HL-60/S4 treated with retinoic acid at 250 ng/mL for 4 days and 3 days (cell line): ENCODE measurements around the gene CFAP157.

Experiments
- in situ Hi-C: fragments of 300-500 bp; cut with MboI; formaldehyde crosslinking; loops from 2 replicates; pipeline ENCODE4 v1.7.0; 2022; ENCODE audit warnings: low sequenced_read_pairs

Gene CFAP157

DNA sequence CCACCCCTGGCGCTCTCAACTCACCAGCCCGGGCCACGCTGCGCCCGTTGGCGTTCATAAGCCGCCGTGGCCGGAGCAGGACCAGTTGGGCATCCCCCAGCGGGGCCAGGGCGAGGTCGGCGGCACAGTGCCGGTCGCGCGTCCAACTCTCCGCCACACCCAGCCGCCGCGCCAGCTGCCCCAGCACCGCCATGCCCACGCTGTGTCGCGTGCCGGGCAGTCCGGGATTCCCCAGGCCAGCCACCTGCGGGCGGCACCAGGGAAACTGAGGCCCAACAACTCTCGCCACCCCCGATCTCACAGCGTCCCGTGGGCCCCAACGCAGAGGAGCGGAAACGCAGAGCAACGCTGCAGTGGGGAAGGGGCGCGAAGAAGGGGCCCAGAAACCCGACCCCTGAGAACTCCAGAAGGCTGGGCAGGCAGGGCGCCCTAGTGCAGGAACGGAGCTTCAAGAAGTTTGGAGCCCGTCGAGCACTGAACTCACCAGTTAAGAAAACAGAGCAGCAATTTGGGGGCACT is 8.2 kb downstream of the CFAP157 start:
- in situ Hi-C loops = no loop called here

DNA sequence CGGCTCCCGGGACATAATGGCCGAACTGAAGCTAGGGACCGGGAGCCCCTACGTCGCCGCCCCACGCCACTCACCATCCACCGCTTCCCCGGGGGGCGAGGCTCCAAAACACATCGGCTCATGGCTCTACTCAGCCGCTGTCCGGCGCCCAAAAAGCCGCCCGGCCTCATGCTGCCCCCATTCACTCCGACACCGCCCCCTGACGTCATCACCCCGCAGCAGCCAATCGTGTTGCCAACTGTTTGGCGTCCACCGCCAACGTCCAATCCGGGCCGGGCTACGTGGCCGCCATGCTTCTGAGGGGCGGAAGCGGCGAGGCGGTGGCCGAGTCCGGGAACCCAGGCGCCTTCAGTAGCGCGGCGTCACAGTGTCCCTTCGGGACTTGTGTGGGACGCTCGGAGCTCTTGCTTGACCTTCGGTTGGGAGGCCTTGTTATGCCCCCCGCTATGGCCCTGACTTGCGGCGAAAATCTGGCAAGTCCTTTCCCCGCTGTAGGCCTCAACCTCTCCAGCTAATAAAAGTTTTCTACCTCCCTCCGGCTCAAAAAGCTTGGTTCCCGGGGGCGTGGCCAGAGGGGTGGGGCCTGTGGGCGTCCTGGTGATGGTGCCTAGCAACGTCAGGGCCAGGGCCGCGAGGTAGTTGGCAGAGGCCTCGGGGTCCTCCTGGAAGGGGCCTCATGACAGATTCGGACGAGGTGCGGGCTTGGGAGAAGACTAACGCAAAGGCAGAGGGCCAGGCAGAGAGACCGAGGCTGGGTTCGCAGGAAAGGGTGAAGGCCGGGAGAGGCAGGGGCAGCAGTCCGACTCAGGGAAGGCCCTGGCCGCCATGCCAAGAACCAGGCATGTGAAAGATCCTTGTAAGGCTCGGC is 8.9 kb downstream of the CFAP157 start, which contains the start of the genes PTRH1 and TTC16:
Gene PTRH1, minus strand, starts transcription at position 194 of the 868 bp plus-strand sequence. Its CDS starts 24 bp downstream, at position 170.
Gene TTC16, plus strand, starts transcription at position 610 of the 868 bp plus-strand sequence. Its CDS starts 67 bp downstream, at position 677.
- in situ Hi-C loops = no loop called here

DNA sequence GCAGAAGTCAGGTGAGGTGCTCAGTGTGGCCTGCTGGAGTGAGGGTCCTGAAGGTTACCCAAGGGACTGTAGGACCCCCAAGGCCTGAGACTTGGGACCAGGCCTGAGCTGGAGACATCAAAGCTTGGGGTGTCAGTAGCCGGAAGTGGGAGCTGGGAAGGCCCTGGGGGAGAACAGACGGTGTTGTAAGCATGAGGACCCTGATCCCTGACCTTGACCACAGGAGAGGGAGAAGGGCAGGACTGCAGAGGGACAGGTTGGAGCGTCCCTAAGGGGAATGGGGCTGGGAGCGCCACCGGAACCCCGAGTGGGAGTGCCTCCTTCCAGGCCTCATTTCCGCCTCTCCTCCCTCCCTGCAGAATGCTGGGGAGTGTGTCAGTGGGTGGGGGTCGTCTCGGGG is 9.6 kb downstream of the CFAP157 start:
- in situ Hi-C loops = no loop called here

DNA sequence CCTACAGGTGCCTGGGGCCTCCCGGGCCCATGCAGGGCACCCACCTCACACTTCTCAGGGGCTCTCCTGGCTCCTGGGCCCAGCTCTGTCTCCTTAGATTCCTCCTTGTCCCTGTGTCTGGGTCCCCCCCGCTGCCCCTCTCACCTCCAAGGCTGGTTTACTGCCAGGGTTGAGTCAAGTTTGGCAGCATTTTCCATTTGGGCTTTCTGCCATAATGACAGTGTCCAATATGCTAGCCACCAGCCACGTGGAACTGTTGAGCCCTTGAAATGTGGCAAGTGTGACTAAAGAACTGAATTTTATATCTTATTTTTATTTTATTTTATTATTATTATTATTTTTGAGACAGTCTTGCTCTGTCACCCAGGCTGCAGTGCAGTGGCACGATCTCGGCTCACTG is 11.0 kb downstream of the CFAP157 start:
- in situ Hi-C loops = no loop called here

DNA sequence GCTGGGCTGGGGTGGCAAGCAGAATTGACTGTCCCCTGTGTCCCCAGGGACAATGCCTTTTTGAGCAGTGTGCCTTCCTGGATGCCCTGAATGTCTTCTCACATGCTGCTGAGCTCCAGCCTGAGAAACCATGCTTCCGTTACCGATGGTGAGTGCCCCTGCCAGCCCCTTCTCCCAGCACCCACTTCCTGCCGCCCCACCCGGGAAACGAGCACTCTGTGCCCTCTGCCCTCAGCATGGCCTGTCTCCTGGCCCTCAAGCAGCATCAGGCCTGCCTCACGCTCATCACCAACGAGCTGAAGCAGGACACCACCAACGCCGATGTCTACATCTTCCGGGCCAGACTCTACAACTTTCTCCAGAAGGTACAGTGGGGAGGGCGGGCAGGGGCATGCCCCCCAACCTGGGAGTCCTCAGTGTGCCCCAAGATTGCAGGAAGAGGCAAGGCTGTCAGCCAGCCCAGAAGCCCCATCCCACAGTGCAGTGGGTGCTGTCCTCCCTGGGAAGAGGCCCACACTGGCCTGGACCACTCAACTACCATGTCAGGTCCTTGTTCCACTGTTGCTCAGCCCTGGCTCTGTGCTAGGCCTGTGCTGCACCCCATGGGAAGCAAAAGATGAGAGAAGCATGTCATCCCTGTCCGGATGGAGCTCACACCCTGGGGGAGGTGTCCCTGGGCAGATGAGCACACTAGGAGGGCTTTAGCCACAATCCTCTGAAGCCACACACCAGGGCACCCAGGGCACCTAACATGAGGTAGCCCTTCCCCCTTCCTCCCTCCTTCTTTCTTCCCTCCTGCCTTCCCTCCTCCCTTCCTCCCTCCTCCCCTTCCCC is 13.5 kb downstream of the CFAP157 start:
- in situ Hi-C loops = no loop called here

DNA sequence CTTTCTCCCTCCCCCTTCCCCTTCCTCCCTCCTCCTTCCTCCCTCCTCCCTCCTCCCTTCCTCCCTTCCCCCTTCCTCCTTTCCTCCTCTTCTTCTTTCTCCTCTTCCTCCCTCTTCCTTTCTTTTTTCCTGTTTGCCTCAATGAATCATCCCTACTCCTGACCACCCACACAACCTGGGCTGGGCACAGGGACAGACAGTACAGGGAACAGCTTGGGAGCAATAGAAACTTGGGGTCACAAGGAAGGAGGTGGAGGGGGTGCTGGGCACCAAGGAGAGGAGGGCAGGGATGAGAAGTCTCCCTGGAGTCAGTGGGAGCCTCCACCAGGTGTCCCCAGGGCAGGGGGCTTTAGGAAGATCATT is 14.1 kb downstream of the CFAP157 start:
- in situ Hi-C loops = no loop called here

DNA sequence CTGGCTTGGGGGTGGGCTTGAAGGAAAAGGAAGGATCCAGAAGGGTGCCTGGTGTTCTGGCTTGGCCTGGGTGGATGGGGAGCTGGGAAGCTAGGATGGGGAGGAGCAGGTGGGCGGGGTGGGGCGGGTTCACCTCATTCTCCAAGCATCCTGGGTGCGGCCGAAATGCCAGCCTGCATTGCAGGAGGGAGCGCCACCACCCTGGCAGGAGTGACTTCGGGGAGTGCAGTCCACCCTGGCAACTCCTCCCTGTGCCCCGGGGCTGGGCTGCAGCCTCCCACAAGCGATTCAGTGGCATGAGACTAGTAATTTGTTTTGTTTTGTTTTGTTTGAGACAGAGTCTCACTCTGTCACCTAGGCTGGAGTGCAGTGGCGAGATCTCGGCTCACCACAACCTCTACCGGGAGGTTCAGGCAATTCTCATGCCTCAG is 14.6 kb downstream of the CFAP157 start:
- in situ Hi-C loops = no loop called here

DNA sequence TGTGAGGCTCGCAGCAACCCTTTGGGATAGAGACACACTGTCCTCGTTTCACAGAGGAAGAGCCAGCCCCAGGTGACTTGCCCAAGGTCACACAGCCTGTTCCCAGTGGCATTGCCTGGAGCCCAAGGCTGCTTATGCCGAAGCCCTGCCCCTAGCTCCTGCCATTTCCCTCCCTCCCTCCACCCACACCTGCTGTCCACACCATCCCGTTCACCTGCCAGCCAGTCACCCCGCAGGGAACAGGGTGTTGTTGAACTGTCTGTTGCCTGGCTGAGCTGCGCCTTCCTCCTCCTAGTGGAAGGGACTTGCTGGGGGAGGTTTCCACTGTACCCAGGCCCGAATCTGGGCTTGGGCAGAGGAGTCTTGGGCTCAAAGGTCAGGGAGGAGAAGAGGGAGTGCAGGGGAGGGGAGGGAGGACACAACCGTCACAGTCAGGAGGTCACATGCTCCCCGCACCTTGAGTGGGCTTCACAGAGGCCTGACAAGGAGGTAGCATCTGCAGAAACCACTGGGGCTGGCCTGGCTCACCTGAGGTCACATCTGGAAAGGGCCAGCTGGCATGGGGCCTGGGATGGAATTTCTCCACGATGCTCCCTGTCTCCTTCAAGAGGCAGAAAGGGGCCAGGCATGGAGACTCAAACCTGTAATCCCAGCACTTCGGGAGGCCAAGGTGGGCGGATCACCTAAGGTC is 15.4 kb downstream of the CFAP157 start:
- in situ Hi-C loops = no loop called here

DNA sequence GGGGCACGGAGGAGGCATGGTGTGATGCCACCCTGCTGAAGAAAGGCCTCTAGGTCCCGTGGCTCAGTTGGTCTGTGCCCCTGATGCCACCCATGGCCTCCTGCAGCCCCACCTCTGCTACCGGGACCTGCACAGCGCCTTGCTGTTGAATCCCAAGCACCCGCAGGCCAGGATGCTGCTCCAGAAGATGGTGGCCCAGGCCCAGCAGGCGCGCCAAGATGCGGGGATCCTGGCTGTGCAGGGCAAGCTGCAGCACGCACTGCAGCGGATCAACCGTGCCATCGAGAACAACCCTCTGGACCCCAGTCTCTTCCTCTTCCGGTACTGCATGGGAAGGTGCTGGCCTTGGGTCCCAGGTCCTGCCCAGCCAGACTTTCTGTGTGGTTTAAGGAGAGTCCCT is 16.2 kb downstream of the CFAP157 start:
- in situ Hi-C loops = no loop called here

DNA sequence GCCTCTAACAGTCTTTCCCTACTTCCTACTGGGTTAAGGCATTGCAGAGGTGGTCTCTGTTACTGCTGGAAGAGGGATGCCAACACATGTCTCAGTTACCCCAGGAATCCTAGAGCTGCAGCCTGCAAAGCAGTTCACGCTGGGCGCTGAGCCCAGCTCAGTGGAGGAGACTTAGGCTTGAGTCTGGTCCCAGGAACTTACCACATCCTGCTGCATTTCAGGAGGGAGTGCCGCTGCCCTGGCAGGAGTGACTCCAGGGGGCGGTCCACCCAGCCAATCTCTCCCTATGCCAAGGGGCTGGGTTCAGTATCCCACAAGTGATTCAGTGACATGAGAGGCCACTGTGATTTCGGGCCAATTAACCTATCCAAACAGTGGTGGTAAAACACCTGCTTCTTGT is 16.7 kb downstream of the CFAP157 start:
- in situ Hi-C loops = no loop called here

DNA sequence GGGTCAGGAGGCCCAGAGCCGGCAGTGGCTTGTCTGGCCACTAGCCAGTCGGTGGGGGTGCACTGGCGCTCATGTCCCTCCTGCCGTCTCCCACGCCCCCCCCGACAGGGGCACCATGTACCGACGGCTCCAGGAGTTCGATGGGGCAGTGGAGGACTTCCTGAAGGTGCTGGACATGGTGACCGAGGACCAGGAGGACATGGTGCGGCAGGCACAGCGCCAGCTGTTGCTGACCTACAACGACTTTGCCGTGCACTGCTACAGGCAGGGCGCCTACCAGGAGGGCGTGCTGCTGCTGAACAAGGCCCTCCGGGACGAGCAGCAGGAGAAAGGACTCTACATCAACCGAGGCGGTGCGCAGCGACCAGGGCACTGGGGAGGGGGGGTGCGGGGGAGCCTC is 17.2 kb downstream of the CFAP157 start:
- in situ Hi-C loops = no loop called here

DNA sequence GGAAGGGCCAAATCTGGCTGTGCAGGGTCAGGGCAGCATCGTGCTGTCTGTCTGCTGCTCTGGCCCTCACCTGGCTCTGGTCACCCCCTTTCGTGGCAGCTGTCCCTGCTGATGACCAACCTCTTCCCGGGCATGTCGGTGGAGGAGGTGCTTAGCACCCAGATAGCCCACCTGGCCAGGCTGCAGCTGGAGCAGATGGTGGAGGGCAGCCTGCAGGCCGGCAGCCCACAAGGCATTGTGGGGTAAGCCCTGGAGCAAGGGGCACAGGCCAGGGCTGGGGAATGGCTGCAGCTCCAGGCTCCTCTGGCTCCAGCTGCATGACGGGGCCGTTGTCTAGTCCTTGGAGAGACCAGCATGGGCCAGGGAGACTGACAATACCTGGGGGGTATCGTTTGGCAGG is 20.1 kb downstream of the CFAP157 start:
- in situ Hi-C loops = no loop called here

DNA sequence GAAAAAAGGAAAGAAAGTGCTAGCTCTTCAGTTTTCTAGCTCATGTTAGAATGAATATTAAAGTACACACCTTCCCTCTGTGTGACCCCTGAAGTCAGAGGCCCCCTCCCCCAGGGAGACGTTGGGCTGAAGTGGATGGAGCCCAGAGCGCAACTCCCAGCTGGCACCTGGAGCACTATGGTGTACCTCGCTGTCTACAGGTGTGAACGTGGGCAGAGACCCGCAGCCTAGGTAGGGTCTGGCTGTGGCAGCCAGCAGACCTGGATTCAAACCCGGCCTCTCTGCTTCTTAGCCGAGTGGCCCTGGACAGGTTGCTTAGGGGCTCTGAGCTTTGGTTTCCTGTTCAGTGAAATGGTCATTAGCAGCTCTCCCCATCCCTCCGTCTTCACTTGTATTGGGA is 22.0 kb downstream of the CFAP157 start:
- in situ Hi-C loops = no loop called here

DNA sequence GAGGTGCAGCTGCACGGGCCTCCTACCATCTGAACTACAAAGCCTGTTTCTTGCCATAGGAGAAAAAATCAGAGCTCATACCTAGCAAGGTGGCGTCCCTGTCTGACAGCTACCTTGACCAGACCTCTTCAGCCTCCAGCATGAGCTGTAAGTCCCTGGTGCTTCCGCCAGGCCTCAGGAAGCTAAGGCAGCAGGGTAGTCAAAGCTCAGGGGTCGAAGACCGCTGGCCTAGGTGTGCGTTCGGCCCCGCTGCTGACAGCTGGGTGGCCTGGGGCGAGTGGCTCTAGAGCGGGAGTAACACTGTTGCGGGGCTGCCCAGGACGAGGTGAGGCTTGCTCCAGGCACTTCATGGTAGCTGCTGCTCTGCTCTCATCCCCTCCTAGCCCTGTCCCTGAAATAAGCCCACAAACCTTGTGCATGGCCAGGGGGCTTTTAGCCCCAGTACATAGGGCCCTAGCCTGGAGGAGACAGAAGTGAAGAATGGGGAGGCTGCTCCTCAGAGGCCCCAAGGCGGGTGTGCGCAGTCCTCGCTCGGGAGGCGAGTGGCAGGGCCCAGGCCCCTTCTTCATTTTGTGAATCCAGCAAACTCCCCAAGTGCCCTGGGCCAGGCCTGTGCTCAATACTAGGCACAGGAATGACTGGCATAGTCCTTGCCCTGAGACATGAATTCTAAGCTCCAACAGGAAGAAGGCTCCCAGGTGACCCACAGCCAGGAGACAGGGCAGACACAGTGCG is 22.9 kb downstream of the CFAP157 start:
- in situ Hi-C loops = loop anchor here (10.0 kb wide), 2 partner anchors 135 to 225 kb away; no protein-coding TSS in a partner anchor

DNA sequence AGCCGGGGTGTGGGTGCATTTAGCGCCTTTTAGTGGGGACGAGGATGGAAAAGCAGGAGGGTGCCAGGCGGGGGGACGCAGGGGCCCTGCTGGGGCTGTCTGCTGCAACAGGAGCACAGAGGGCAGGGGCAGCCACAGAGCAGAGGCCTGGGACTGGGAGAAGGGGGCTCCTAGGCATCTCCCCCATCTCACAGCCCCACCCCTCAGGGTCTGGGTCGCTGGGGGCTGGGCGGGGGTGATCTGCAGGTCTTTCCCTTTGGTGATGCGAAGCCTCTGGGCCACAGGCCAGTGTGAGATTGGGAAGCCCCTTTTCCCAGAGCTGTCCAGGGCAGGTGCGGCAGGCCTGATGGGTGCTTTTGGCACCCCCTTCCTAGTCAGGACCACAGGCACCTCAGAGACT is 23.5 kb downstream of the CFAP157 start:
- in situ Hi-C loops = loop anchor here (10.0 kb wide), 2 partner anchors 135 to 225 kb away; no protein-coding TSS in a partner anchor

DNA sequence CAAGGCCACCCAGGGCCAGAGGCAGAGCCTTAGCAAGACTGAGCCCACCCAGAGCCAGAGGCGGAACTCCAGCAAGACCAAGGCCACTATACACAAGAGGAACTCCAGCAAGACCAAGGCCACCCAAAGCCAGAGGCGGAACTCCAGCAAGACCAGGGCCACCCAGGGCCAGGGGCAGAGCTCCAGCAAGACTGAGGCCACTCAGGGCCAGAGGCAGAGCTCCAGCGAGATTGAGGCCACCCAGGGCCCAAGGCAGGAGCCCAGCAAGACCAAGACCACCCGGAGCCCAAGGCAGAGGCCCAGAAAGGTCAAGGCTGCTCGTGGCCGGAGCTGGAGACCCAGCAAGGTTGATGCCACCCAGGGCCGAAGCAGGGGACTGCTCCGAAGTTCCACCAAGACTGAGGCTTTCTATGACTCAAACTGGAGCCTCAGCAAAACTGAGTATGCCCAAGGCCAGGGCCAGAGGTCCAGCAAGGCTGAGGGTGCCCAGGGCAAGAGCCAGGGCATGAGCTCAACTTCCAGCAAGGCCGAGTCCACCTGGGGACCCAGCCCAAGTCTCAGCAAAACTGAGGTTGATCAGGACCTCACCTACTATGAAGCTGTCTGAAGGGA is 24.1 kb downstream of the CFAP157 start:
- in situ Hi-C loops = loop anchor here (10.0 kb wide), 2 partner anchors 134 to 226 kb away; no protein-coding TSS in a partner anchor

DNA sequence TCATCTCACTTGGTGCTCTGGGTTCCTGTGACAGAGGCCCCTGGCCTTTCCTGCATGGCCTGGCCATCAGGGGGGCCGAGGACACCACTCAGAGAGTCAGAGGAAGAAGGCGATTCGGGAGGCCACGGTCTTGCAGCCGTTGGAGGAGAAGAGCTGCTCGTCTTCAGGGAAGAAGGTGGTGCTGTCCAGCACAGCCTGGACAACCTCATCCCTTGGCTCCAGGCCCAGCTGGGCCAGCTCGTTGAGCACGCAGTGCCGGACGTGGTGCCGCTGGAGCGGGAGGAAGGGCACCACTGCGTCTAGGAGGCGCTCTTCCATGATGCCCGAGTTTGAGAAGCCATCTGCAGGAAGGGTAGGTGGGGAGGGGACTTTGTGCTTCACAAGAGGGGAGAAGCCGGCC is 25.1 kb downstream of the CFAP157 start:
- in situ Hi-C loops = loop anchor here (10.0 kb wide), 2 partner anchors 133 to 227 kb away; no protein-coding TSS in a partner anchor

DNA sequence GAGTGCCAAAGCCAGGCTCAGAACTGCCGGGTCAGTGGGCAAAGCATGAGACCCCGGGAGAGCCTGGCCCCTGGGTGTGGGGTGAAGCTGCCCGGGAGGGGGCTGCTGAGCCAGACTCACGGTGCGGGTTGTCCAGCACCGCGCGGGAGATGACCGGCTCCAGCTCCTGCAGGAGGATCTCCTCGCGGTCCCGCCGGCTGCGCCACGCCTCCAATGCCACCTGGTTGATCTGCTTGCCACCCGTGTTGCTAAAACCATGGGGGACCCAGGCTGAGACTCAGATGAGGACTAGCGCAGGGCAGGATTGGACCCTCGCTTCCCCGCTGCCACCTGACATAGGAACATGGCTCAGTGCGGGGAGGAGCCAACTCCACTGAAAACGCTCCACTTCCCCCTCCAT is 25.7 kb downstream of the CFAP157 start:
- in situ Hi-C loops = loop anchor here (10.0 kb wide), 2 partner anchors 132 to 228 kb away; no protein-coding TSS in a partner anchor

DNA sequence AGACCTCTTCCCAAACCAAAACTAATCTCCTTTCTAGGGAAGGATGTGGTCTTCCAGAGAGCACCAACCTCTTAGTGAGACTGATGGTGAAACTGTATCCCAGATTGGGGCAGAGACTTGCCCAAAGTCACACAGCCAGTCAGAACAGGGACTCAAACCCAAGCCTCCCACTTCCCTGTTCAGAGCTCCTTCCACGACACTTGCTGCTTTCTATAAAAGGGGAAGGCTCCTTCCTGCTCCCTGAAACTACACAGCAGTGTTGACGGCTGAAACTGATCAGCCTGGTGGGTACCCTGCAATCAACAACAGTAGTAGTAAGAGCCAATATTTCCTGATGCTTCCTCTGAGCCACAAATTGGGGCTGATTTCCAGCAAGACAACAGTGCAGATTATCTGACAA is 26.8 kb downstream of the CFAP157 start:
- in situ Hi-C loops = loop anchor here (10.0 kb wide), 2 partner anchors 131 to 229 kb away; no protein-coding TSS in a partner anchor
